HepG2 (cell line): ENCODE data around the gene ANKRD31. TPM values are rescaled to one million over a fixed set of nuclear protein-coding genes. Genes with fewer than 3 reads are reported as not detected.

Experiments used
- ATAC-seq: fragments of 200-7000 bp; cut with Tn5 transposase; 3 replicates; pipeline ENCODE4 v1.9.1; 2020; ENCODE audit warnings: mild to moderate bottlenecking, moderate library complexity
- BruUV-seq: library from RNA; stranded (reverse); fragments of 400-500 nt; replicated peaks from 2 replicates; lab custom pipeline; 2021; lab: Mats Ljungman, UMichigan
- CTCF ChIA-PET: fragments of 300-600 bp; formaldehyde crosslinking; extraction: SDS; loops from one replicate; lab custom pipeline; 2021; ENCODE audit warnings: low total read pairs, inconsistent platforms, low intra/inter-chr PET ratio; lab: Yijun Ruan, JAX
- POLR2A ChIA-PET: fragments of 350-600 bp; sonication (Branson Sonifier 250); formaldehyde crosslinking; loops from one replicate; lab custom pipeline; 2020; ENCODE audit warnings: antibody characterized with exemption, inconsistent platforms; lab: Yijun Ruan, JAX
- DNase-seq: peaks from one replicate; pipeline ENCODE4 v3.0.0-alpha.2; 2015; ENCODE audit warnings: low spot score
- FAIRE-seq: peaks from 3 replicates; lab custom pipeline; 2011; peaks lifted over from hg19 to GRCh38; lab: Jason Lieb, UNC
- H2AFZ ChIP-seq: one replicate; pipeline ENCODE4 v1.6.1; 2011; ENCODE audit warnings: low read length, inconsistent platforms
- H3K27ac ChIP-seq: fragments of 300-600 bp; 3 replicates; pipeline ENCODE4 v1.8.0; 2011; ENCODE audit warnings: mixed run types, mild to moderate bottlenecking, mixed read lengths, low read length, inconsistent platforms; ENCODE audit not compliant: insufficient read depth; ENCODE audit errors: extremely low read length
- H3K27me3 ChIP-seq, 2 experiments: fragments of 200-600 bp in 1 of 2; 2 replicates in 1 of 2; 3 replicates in 1 of 2; pipeline versions ENCODE4 v1.6.0 to v1.8.0; 2011; ENCODE audit warnings: low read length in 2 of 2, mild to moderate bottlenecking in 2 of 2, moderate library complexity in 2 of 2, inconsistent platforms in 1 of 2; ENCODE audit not compliant: insufficient read depth in 2 of 2, control insufficient read depth in 1 of 2
- H3K36me3 ChIP-seq, 2 experiments: fragments of 200-600 bp in 1 of 2; replicated peaks in 1 of 2; 2 replicates in 1 of 2; 3 replicates in 1 of 2; pipeline versions ENCODE4 v1.5.1 to v1.8.0; 2011; ENCODE audit warnings: low read length in 2 of 2, inconsistent platforms in 1 of 2; ENCODE audit not compliant: insufficient read depth in 2 of 2, control insufficient read depth in 1 of 2
- H3K4me1 ChIP-seq: 2 replicates; pipeline ENCODE4 v1.5.1; 2012; ENCODE audit warnings: low read length, inconsistent platforms; ENCODE audit not compliant: insufficient read depth
- H3K4me2 ChIP-seq: 2 replicates; pipeline ENCODE4 v1.6.0; 2011; ENCODE audit warnings: low read depth, low read length, inconsistent platforms
- H3K4me3 ChIP-seq, 3 experiments: fragments of 200-600 bp in 1 of 3; sonication (generic), shearing (Covaris generic) in 1 of 3; replicated peaks in 1 of 3; 2 replicates each; pipeline ENCODE4 v1.5.1; 2011 to 2016; ENCODE audit warnings: low read length in 3 of 3, inconsistent platforms in 2 of 3, low read depth in 2 of 3, mild to moderate bottlenecking in 2 of 3, control low read depth in 1 of 3, mixed read lengths in 1 of 3; ENCODE audit not compliant: insufficient read depth in 1 of 3
- H3K79me2 ChIP-seq: one replicate; pipeline ENCODE4 v1.6.1; 2011; ENCODE audit warnings: low read length, inconsistent platforms; ENCODE audit not compliant: insufficient read depth
- H3K9ac ChIP-seq: 2 replicates; pipeline ENCODE4 v1.6.0; 2011; ENCODE audit warnings: mild to moderate bottlenecking, low read depth, low read length, inconsistent platforms; ENCODE audit not compliant: insufficient read depth
- H3K9me3 ChIP-seq: 2 replicates; pipeline ENCODE4 v1.5.1; 2012; ENCODE audit warnings: mild to moderate bottlenecking, low read length
- H4K20me1 ChIP-seq: 2 replicates; pipeline ENCODE4 v1.6.0; 2011; ENCODE audit warnings: inconsistent platforms, mild to moderate bottlenecking, low read length, moderate library complexity; ENCODE audit not compliant: insufficient read depth
- CERS6 ChIP-seq: sonication (generic); formaldehyde crosslinking; IDR thresholded peaks from 2 replicates; pipeline ENCODE4 v1.5.0; 2020; ENCODE audit warnings: missing genetic modification reagents
- HMG20B ChIP-seq: conservative IDR thresholded peaks from 2 replicates; pipeline ENCODE4 v1.6.1; 2016; ENCODE audit warnings: missing genetic modification reagents, missing compliant biosample characterization
- HMGXB4 ChIP-seq, 2 experiments: sonication (generic) in 1 of 2; formaldehyde crosslinking in 1 of 2; IDR thresholded peaks; 2 replicates each; pipeline versions ENCODE4 v1.4.0 to v1.6.1; 2018 to 2020; ENCODE audit warnings: missing genetic modification reagents in 2 of 2, borderline replicate concordance in 1 of 2, low read depth in 1 of 2, mild to moderate bottlenecking in 1 of 2, missing biosample characterization in 1 of 2
- IRF1 ChIP-seq: sonication (generic); formaldehyde crosslinking; IDR thresholded peaks from 2 replicates; pipeline ENCODE4 v1.4.0; 2020; ENCODE audit warnings: low read depth, mild to moderate bottlenecking, missing genetic modification reagents
- KLF11 ChIP-seq: IDR thresholded peaks from 2 replicates; pipeline ENCODE4 v1.6.1; 2016; ENCODE audit warnings: missing compliant biosample characterization
- NFYC ChIP-seq: IDR thresholded peaks from 2 replicates; pipeline ENCODE4 v1.6.1; 2016; ENCODE audit warnings: missing genetic modification reagents, missing compliant biosample characterization
- TGIF2 ChIP-seq: IDR thresholded peaks from 2 replicates; pipeline ENCODE4 v1.6.1; 2016; ENCODE audit warnings: control low read depth, missing compliant biosample characterization
- ZBTB43 ChIP-seq: sonication (generic); formaldehyde crosslinking; conservative IDR thresholded peaks from 2 replicates; pipeline ENCODE4 v1.4.0; 2020; ENCODE audit warnings: missing genetic modification reagents
- ZNF383 ChIP-seq: sonication (generic); formaldehyde crosslinking; IDR thresholded peaks from 2 replicates; pipeline ENCODE4 v1.4.0; 2020; ENCODE audit warnings: missing genetic modification reagents, mild to moderate bottlenecking, borderline replicate concordance
- ZNF446 ChIP-seq: sonication (generic); formaldehyde crosslinking; IDR thresholded peaks from 2 replicates; pipeline ENCODE4 v1.5.0; 2020; ENCODE audit warnings: mild to moderate bottlenecking, missing genetic modification reagents
- ZNF557 ChIP-seq: sonication (generic); formaldehyde crosslinking; IDR thresholded peaks from 2 replicates; pipeline ENCODE4 v1.4.0; 2020; ENCODE audit warnings: missing genetic modification reagents
- ZNF619 ChIP-seq: sonication (generic); formaldehyde crosslinking; IDR thresholded peaks from 2 replicates; pipeline ENCODE4 v1.4.0; 2020; ENCODE audit warnings: mild to moderate bottlenecking, missing genetic modification reagents
- ZNF768 ChIP-seq: sonication (generic); formaldehyde crosslinking; IDR thresholded peaks from 2 replicates; pipeline ENCODE4 v1.4.0; 2020; ENCODE audit warnings: missing genetic modification reagents
- WGBS: methylation state at CpG from one replicate; pipeline ENCODE4 v1.1.6; 2017; ENCODE audit warnings: low lambda C conversion rate; 5-methylcytosine and 5-hydroxymethylcytosine counted together
- in situ Hi-C: cut with HindIII; loops from 2 replicates; pipeline ENCODE4 v1.10.0; 2017; ENCODE audit warnings: low pct_unique_long_range_greater_than_20kb; ENCODE audit not compliant: extremely low pct_ligation_motif_present
- intact Hi-C: fragments of 100-400 bp; cut with micrococcal nuclease; formaldehyde crosslinking; loops from one replicate; pipeline ENCODE4 v1.10.0; 2022; ENCODE audit not compliant: unreplicated experiment
- polyA plus RNA-seq, 8 experiments: library from polyadenylated mRNA; depleted of rRNA in 3 of 8; stranded (reverse) in 7 of 8; unstranded in 1 of 8; fragments of >200 nt; fragmentation: Illumina TruSeq in 4 of 8; extraction: Trizol in 4 of 8; gene quantifications; 2 replicates each; pipeline versions ENCODE4 v1.2.1 to v1.2.3, GENCODE V29; 2011 to 2016; ENCODE audit warnings: low read depth in 4 of 8, missing spikeins in 1 of 8, mixed read lengths in 1 of 8; ENCODE audit not compliant: insufficient read depth in 1 of 8
- total RNA-seq, 5 experiments: library from RNA; depleted of rRNA; stranded (reverse); fragments of >200 nt; fragmentation: Illumina TruSeq; extraction: Trizol; gene quantifications; 2 replicates each; pipeline ENCODE4 v1.2.3, GENCODE V29; 2016; ENCODE audit warnings: low read depth in 1 of 5

ANKRD31 gene
- total and polyA plus RNA-seq, 2 of the 13 experiments (the other 11 are each of a cell fraction or from before 2014, with no cell fraction given), result 0.01 to 0.09 TPM

GRCh38 chr5:75034137-75034739, 202.4 kb downstream of the ANKRD31 start:
- Histone ChIP-seq H3K4me3 (no peak overlapping the region), H3K9me3 (no peaks in the 10 kb centered on the region), H3K27me3 (no peaks in the 10 kb centered on the region; a peak in 1 of 5 replicates), H3K79me2 (no peaks in the 10 kb centered on the region), H3K36me3 (no peaks in the 10 kb centered on the region), H3K9ac (no peak overlapping the region), H3K4me1 (no peaks in the 10 kb centered on the region), H3K27ac (no peak overlapping the region), H3K4me2 (no peak overlapping the region)
- CTCF ChIA-PET, result no interaction called here
- FAIRE-seq (no peak), ATAC-seq (no peak), DNase-seq (no peak)
- intact Hi-C loops (no loop called here), in situ Hi-C loops (no loop called here)
- BruUV-seq, result no TSS peak
- WGBS, result 49% methylated on average over 4 of the region's 6 CpGs
- POLR2A ChIA-PET, result no interaction called here
- TF ChIP-seq TGIF2 (CRISPR knock-in tag) (no peak), CERS6 (no peak), KLF11 (CRISPR knock-in tag) (no peak), ZNF446 (CRISPR knock-in tag) (no peak), ZBTB43 (CRISPR knock-in tag) (no peak), HMGXB4 (CRISPR knock-in tag; IDR thresholded peaks at IDR 0.05; ENCODE audit: borderline replicate concordance in 1 of 2, low read depth in 1 of 2) (no peak), IRF1 (CRISPR knock-in tag) (no peak), ZNF557 (CRISPR knock-in tag) (no peak), ZNF619 (no peak), ZNF768 (CRISPR knock-in tag) (no peak), ZNF383 (CRISPR knock-in tag) (no peak), NFYC (no peak), HMG20B (CRISPR knock-in tag) (no peak)
- TF ChIP-seq, all 625 proteins: peak for 0
- Histone ChIP-seq H2AFZ (no peak overlapping the region), H4K20me1 (no peaks in the 10 kb centered on the region)
